H7 (cell line): ENCODE results near the gene CAT. TPM values are rescaled to one million over a fixed set of nuclear protein-coding genes. Genes with fewer than 3 reads are reported as not detected.
A peak's percentile ranks its signal among the peaks of the same experiment; 100 is the strongest.

Experiments
- DNase-seq: peaks from one replicate; pipeline ENCODE4 v3.0.0; 2012
- H3K27me3 ChIP-seq: 2 replicates; pipeline ENCODE4 v1.6.0; 2011; ENCODE audit warnings: mild to moderate bottlenecking, low read length; ENCODE audit not compliant: control insufficient read depth, insufficient read depth
- H3K36me3 ChIP-seq: replicated peaks from 2 replicates; pipeline ENCODE4 v1.5.1; 2011; ENCODE audit warnings: low read length; ENCODE audit not compliant: control insufficient read depth, insufficient read depth
- H3K4me3 ChIP-seq: 2 replicates; pipeline ENCODE4 v1.5.1; 2011; ENCODE audit warnings: low read depth, mild to moderate bottlenecking, control low read depth, low read length, moderate library complexity; ENCODE audit not compliant: insufficient read depth
- total RNA-seq: library from RNA; depleted of rRNA; stranded (reverse); fragments of >200 nt; shearing (Covaris generic); gene quantifications from 2 replicates; pipeline ENCODE4 v1.2.3, GENCODE V29; 2014

Gene CAT
- total RNA-seq, 1 experiment from 2014 or later: not detected

- no peak for DNase-seq
- no peak overlapping the region for H3K4me3 ChIP-seq
- no peaks in the 10 kb centered on the region for H3K27me3 ChIP-seq
- H3K36me3 ChIP-seq: no peaks in the 10 kb centered on the region
Observed at GRCh38 chr11:34439610-34440198, 970 bp downstream of the CAT start.

- H3K4me3 ChIP-seq: no peak overlapping the region
- H3K27me3 ChIP-seq: no peaks in the 10 kb centered on the region
- no peaks in the 10 kb centered on the region for H3K36me3 ChIP-seq
- no peak for DNase-seq
Observed at GRCh38 chr11:34441814-34442213, 3.1 kb downstream of the CAT start.

GRCh38 chr11:34443136-34443535 is 4.4 kb downstream of the CAT start:
- Histone ChIP-seq H3K27me3 (no peaks in the 10 kb centered on the region), H3K36me3 (no peaks in the 10 kb centered on the region), H3K4me3 (no peak overlapping the region)
- no peak for DNase-seq

DNA sequence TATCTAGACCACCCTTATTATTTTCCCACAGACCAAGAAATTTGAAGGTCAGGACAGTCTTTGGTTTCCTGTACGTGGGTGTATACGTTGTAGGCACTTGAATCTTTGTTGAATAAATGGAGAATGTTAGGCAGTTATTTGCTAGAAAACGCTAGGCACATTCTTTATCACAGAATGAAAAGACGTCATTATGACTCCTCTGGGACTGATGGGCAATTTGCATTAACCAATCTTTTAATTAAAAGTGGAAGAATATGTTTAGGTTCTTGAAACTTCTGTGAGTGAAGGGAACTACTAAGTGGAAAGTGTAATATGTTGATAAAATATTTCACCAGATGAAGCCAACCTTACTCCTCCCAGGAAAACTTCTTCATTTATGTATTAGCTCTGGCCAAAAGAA is 5.7 kb downstream of the CAT start:
- Histone ChIP-seq H3K4me3 (no peak overlapping the region), H3K36me3 (no peaks in the 10 kb centered on the region), H3K27me3 (no peaks in the 10 kb centered on the region)
- DNase-seq: no peak

- no peak for DNase-seq
- no peaks in the 10 kb centered on the region for H3K36me3 ChIP-seq
- H3K4me3 ChIP-seq: no peak overlapping the region
- H3K27me3 ChIP-seq: no peaks in the 10 kb centered on the region
Observed at GRCh38 chr11:34445956-34446355, 7.2 kb downstream of the CAT start.

DNA sequence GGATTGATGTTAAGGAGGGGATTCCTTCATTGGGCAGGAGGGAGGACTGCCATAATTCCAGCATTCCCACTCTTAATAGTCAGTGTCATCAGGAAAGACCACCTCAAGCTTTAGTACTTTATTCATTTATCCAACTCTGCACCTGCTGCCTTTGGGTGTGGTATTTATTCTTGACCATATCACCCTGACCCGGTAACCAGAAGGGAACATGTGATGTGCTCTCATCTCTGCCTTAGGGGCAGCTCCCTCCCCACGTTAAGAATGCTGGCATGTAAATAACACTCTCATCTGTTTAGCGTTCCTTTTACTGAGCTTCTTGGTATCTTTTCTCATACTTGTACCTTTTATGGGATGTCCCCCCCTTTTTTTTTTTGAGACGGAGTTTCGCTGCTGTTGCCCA is 7.7 kb downstream of the CAT start:
- DNase-seq: no peak
- H3K4me3 ChIP-seq: no peak overlapping the region
- H3K36me3 ChIP-seq: no peaks in the 10 kb centered on the region
- H3K27me3 ChIP-seq: no peaks in the 10 kb centered on the region

DNA sequence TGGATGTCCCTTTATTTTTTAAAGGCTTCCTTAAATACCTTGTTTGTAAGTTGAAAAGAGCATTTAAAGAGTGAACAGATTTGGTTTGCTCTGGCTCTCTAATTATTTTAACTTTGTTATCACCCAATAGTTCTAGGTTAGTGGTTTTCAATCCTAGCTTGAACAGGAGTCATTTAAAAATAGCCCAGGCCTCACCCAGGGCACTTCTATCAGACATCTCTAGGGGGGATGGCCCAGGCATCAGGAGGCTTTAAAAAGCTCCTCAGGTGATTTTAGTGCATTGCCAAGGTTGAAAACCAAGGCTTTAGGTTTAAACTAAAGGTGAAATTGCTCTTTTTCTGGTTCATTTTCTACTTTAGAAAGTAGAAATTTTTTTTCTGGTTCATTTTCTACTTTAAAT is 8.3 kb downstream of the CAT start:
- Histone ChIP-seq H3K36me3 (no peaks in the 10 kb centered on the region), H3K27me3 (no peaks in the 10 kb centered on the region), H3K4me3 (no peak overlapping the region)
- DNase-seq: no peak

DNA sequence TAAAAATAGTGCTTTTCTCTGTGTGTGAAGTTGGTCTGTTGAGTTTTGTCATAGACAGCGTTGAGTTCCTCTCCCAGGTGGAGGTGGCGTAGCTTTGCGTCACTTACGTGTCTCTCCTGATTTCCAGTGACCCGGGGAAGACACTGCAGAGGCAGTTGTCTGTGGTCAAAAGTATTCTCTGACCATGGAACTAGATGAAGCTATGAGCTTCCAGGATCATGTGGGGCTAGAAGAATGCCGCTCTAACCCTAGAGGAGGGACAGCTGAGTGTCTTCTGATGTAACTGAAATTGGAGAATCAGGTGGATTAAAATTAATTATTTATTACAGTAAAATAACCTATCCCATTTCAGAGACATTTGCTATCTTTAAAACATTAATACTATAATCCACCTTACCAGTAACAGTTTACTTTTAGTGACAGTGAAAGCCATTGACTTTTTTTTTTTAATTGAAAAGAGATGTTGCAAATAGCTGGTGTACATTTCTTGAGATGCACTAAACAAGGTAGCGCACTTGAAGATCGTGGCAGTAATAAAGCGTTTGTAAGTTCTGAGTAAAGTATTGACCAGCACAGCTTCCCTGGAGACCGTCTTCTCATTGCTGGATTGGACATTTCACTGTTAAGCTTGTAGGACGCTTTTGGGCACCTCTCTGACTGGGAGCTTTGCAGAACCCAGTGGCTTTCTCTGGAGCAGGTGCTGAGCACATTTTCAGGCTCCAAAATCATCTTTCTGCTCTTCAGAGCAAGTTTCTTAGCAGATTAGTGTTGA is 9.7 kb downstream of the CAT start:
- H3K36me3 ChIP-seq: no peaks in the 10 kb centered on the region
- H3K4me3 ChIP-seq: no peak overlapping the region
- no peak for DNase-seq
- H3K27me3 ChIP-seq: no peaks in the 10 kb centered on the region

- no peaks in the 10 kb centered on the region for H3K27me3 ChIP-seq
- H3K4me3 ChIP-seq: no peak overlapping the region
- no peaks in the 10 kb centered on the region for H3K36me3 ChIP-seq
- no peak for DNase-seq
Observed at GRCh38 chr11:34449013-34449412, 10.3 kb downstream of the CAT start.

DNA sequence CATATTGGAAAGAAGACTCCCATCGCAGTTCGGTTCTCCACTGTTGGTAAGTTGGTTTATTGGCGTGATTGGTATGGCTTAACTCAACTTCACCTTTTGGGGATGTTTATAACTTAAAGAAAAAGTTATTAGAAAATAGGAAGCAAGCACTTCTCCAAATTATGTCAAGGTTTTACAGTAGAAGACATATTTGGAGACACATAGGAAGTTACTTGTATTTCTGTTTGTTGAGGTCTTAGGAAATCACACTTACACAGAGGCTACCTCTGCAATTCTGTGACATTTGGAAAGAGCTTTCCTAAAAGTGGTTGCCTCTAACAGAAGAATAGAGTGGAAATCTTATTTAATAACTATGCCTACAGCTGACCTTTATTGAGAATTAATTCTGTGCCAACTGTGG is 12.3 kb downstream of the CAT start:
- no peak for DNase-seq
- no peaks in the 10 kb centered on the region for H3K36me3 ChIP-seq
- no peak overlapping the region for H3K4me3 ChIP-seq
- no peaks in the 10 kb centered on the region for H3K27me3 ChIP-seq

GRCh38 chr11:34454308-34455032 is 15.7 kb downstream of the CAT start:
- no peak for DNase-seq
- Histone ChIP-seq H3K36me3 (no peaks in the 10 kb centered on the region), H3K4me3 (no peak overlapping the region), H3K27me3 (no peaks in the 10 kb centered on the region)

DNA sequence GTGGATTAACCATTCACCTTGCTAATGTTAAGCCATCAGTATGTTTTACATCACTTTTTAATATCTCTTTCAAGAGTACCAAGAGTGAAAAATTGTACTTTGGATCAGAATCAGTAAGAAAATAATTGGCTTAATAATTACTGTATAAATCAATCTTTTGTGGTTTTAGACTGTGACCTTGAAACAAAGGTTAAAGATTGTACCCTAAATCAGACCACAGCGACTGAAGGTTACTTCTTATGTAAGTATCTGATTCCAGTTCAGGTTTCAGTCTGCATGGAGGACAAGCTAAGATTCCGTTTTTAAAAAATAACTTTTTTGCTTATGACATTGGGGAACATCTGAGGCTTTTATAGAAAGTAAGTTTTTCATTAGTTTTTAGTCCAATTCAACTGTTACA is 18.9 kb downstream of the CAT start:
- Histone ChIP-seq H3K27me3 (no peaks in the 10 kb centered on the region), H3K4me3 (no peak overlapping the region), H3K36me3 (no peaks in the 10 kb centered on the region)
- no peak for DNase-seq

GRCh38 chr11:34458525-34458924 is 19.8 kb downstream of the CAT start:
- peak; percentile 27 for DNase-seq
- no peak overlapping the region for H3K4me3 ChIP-seq
- H3K36me3 ChIP-seq: no peaks in the 10 kb centered on the region
- no peaks in the 10 kb centered on the region for H3K27me3 ChIP-seq

DNA sequence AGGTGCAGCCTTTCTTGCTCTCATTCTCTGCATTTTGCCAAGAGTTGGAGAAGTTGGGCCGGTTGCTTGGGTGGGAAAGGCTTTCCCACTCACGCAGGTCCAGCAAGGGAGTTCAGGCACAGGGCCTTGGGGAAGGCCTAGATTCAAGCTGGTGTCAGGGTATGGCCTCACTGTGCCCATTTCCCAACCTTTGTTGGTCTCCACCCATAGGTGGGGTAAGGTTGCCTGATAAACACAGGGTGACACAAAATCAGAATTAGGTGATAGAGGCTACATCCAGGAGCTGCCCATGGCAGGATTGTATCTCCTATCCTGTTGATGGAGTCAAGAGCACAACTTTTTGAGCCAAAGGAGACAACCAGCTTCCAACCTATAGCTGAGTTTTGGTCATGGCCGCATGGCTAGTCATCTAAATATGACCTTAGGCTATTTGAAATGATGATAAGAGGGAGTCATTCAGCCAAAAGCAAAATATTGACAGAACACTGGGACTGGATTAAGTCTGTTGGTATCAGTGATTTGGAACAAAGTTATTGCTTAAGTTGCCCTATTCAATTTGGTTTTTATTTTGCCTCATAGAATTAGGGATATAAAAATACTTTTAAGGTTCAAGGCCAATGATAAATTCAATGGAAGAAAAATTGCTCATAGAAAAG is 20.9 kb downstream of the CAT start:
- Histone ChIP-seq H3K4me3 (no peak overlapping the region), H3K36me3 (no peaks in the 10 kb centered on the region), H3K27me3 (no peaks in the 10 kb centered on the region)
- no peak for DNase-seq

DNA sequence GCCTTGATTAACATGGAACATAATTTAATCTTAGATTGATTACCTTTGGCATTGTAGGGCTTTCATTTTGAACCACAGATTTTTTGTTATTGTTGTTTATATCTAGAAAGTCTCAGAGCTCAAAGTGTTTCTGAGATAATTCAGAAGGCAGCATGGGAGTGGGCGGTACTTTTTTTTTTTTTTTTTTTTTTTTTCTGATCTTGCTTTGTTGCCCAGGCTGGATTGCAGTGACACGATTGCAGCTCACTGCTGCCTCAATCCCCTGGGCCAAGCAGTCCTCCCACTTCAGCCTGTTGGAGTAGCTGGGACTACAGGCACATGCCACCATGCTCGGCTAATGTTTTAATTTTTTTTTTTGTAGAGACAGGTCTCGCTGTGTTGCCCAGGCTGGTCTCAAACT is 21.5 kb downstream of the CAT start:
- H3K27me3 ChIP-seq: no peaks in the 10 kb centered on the region
- no peak for DNase-seq
- H3K4me3 ChIP-seq: no peak overlapping the region
- no peaks in the 10 kb centered on the region for H3K36me3 ChIP-seq
